GM19239 (cell line): ENCODE measurements around the gene TMEM254.
"Not testable (repeated sequence)": the region's sequence is repeated elsewhere in the genome, so short reads cannot be mapped to it uniquely, and the experiment has no call there.

Experiments used
- DNase-seq: peaks from one replicate; pipeline ENCODE4 v3.0.0; 2011; ENCODE audit warnings: low spot score; ENCODE audit not compliant: insufficient read length
- FAIRE-seq: peaks from 2 replicates; lab custom pipeline; 2011; peaks lifted over from hg19 to GRCh38; lab: Jason Lieb, UNC

TMEM254 gene

DNA sequence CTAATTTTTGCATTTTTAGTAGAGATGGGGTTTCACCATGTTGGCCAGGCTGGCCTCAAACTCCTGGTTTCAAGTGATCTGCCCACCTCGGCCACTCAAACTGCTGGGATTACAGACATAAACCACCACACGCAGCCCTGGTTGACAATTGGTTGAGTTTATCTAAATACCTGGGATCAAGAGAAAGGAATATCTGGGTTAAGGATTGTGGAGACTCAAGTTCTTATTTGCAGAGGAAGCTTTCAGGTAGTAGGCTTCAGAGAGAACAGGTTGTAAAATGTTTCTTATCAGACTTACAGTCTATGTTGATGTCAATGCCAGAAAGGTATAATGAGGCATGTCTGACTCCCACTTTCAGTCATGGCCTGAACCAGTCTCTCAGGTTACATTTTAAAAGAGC lies 5.9 kb upstream of the TMEM254 start:
- no peak for DNase-seq
- no peak for FAIRE-seq

DNA sequence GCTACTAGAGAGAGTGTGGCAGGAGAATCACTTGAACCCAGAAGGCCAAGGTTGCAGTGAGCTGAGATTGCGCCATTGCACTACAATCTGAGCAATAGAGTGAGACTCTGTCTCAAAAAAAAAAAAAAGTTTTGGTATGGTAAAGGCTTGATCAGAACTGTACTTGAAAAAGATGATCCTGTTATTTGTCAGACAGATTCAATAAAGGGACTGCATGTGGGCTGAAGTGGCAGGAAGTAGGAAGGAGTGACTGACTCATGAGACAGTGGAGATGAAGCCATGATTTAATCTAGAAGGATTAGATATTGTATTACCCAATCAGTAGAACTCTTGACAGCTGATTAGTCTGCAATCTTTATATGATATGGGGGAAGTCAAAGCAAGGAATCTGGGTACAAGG lies 2.7 kb upstream of the TMEM254 start:
- FAIRE-seq (no peak), DNase-seq (no peak)

DNA sequence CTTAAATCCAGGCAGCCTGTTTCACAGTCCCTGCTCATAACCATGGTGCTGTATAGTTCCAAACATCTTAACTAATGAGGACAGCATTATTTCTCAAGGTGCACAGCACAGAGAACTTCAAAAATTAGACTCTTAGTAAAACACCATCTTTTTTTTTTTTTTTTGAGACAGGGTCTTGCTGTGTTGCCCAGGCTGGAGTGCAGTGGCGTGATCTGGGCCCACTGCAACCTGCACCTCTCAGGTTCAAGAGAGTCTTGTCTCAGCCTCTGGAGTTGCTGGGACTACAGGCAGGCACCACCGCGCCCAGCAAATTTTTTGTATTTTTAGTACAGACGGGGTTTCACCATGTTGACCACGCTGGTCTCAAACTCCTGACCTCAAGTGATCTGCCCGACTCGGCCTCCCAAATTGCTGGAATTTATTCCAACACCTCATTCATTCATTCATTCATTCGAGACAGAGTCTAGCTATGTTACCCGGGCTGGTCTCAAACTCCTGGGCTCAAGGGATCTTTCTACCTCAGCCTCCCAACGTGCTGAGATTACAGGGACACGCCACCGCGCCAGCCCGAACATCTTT lies 507 bp upstream of the TMEM254 start:
- no peak for FAIRE-seq
- no peak for DNase-seq

DNA sequence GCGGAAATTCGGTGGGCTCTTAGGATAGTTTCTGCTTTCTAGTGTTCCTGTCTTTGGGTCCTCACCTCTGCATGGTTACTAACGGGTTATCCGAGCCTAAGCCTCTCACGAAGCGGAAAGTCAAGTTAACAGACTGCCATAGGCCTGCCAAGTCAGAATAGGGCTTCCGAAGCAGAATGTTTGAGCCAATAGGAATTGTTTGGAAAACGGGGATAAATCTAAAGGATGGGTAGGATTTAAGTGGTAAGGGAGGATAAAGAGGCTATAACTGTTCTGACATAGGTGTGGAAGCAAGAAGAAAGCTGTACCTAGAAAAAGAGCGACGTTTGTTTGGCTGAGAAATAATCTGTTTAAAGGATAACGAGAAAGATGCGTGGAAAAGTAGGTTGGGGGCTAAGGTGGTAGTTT lies 851 bp downstream of the TMEM254 start:
- DNase-seq (no peak), FAIRE-seq (peak; percentile 94)

DNA sequence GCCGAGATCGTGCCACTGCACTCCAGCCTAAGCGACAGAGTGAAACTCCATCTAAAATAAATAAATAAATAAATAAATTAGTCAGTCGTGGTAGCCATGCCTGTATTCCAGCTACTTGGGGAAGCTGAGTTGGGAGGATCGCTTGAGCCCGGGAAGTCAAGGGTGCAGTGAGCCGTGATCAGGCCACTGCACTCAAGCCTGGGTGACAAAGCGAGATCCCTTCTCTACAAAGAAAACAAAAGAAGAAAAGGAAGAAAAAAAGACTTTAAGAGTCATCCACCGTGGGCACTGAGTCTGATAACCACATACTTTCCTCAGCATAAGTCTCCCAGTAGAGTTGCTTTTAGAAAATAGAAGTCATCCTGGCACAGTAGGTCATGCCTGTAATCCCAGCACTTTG lies 2.6 kb downstream of the TMEM254 start:
- DNase-seq (no peak), FAIRE-seq (no peak)

DNA sequence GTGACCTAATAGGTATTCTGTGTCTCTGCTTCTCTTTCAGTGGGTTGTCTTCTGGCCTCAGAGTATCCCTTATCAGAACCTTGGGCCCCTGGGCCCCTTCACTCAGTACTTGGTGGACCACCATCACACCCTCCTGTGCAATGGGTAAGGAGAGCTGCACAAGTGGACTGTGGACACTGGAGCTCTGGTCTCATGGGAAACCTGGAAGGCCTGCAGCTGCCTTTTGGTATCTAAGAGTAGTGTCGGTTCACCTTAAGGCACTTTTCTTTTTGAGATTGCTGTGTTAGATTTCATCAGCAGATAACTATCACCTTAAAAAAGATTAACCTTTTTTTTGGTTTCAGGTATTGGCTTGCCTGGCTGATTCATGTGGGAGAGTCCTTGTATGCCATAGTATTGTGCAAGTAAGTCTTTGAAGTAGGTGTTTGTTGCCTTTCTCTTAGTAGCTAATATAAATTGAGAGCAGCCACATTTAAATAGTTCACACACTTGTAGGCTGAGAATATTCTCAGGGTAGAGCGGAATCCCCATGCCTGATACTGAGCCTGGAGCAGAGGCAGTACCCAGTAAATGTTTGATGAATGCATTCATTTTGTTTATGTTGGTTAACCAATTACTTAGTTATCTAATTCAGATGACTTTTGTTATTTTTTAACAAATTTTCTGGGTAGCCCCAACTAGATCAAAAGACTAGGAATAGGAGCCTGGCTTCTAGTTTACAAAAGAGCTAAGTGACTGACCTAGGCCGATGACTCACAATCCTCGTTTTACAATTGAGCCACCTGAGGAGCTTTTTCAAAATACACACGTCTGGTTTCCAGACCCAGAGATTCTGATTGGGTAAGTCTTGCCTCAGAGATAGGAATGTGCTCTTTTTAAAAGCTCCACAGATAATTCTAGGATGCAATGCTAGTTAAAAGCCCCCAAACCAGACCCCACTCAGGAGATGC lies 3.6 kb downstream of the TMEM254 start:
- no peak for FAIRE-seq
- no peak for DNase-seq

DNA sequence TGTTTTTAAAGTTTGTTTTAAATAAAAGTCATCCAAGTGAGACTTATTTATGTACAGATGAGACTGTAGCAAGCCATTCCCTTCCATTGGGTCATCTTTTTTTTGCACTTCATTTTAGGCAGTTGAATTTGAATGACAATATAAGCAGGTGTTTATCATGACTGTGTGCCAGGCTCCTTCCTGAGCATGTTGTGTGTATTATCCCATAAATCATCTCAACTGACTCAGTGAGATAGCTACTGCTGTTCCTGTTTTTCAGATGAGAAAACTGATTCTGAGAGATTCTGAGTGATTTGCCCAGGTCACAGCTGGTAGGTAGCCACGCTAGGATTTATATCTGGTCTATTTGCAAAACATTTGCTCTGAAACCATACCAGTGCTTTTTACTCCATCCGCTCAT lies 11.7 kb downstream of the TMEM254 start:
- FAIRE-seq (no peak), DNase-seq (no peak)

DNA sequence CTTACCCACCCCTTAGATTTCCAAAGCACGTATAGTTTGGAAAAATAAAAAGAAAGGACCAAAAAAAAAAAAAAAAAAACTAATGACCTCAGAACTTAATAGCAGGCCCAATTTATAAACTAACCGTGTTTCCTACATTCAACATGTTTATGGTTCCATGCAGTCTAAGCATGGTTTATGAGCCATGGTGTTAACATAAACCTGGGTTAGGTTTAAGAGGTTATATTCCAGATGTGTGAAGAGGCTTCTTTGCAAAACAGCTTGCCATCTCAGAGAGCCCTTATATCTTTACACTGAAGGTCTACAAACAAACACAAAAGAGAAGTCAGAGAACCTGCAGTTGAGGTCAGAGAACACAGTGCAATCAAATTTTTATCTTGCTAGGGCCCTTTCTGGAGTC lies 15.8 kb downstream of the TMEM254 start:
- no peak for FAIRE-seq
- DNase-seq, result no peak

DNA sequence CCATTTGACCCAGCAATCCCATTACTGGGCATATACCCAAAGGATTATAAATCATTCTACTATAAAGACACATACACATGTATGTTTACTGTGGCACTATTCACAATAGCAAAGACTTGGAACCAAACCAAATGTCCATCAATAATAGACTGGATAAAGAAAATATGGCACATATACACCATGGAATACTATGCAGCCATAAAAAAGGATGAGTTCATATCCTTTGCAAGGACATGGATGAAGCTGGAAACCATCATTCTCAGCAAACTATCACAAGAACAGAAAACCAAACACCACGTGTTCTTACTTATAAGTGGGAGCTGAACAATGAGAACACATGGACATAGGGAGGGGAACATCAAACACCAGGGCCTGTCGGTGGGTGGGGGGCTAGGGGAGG lies 19.8 kb downstream of the TMEM254 start:
- not testable (repeated sequence) for FAIRE-seq

DNA sequence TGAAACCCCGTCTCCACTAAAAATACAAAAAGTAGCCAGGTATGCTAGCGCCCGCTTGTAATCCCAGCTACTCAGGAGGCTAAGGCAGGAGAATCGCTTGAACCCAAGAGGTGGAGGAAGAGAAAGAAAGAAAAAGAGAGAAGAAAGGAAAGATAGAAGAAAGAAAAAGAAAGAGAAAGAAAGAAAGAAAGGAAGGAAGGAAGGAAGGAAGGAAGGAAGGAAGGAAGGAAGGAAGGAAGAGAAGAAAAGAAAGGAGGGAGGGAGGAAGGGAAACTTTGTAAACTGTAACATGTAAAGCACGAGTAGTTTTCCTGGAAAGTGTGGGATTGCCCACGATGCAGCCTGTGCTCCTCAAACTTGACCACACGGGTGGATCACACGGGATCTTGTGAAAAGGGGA lies 20.8 kb downstream of the TMEM254 start:
- DNase-seq, FAIRE-seq: not testable (repeated sequence)

More for the DNA sequence above, 19.8 kb downstream of the TMEM254 start:
- not testable (repeated sequence) for DNase-seq

DNA sequence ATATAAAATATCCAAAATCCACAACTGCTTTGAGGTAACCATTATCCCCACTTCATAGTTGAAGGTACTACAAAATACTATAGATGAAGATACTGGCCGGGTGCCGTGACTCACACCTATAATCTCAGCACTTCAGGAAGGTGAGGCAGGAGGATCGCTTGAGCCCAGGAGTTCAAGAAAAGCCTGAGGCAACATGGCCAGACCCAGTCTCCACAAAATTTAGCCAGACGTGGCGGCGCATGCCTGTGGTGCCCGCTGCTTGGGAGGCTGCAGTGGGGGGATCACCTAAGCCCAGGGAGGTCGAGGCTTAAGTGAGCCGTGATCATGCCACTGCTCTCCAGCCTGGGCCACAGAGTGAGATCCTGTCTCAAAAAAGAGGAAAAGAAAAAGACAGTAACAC lies 21.7 kb downstream of the TMEM254 start:
- DNase-seq, result no peak
- no peak for FAIRE-seq

DNA sequence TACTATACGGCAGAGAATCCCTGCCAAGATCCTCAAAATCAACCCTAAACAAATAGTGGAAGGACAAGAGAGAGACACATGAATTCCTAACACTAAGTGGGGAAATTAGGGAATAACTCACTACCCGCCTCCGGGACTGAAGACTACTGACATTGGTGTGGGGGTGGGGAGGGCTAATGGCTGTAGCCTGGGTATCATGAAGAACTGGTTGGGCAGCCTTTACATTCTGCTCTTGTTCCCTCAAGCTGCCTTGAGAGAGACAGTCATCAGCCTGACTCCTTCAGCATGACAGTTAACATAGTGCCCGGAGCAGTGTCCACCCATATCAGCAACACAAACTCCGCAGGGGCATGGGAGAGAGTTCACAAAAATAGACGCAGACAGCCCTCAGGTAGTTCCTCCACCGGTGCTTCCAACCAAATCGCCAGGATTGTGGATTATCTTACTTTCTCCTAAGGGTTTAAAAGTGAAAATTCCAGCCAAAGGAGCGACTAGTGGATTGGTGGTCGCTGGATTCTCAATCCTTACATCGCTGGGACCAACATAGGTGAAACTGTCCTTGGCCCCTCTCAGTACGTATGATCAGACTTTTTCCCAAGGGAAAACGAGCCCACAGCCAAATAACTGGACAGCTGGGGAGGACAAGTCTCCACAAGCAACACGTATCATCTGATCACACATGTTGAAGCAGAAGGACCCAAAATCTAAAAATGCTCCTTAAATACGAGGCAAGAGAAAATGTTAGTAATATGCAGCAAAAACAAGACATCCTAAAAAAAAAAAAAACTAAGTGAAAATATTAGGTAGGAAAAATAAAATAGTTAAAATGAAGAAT lies 22.6 kb downstream of the TMEM254 start:
- FAIRE-seq, result no peak
- DNase-seq, result no peak

DNA sequence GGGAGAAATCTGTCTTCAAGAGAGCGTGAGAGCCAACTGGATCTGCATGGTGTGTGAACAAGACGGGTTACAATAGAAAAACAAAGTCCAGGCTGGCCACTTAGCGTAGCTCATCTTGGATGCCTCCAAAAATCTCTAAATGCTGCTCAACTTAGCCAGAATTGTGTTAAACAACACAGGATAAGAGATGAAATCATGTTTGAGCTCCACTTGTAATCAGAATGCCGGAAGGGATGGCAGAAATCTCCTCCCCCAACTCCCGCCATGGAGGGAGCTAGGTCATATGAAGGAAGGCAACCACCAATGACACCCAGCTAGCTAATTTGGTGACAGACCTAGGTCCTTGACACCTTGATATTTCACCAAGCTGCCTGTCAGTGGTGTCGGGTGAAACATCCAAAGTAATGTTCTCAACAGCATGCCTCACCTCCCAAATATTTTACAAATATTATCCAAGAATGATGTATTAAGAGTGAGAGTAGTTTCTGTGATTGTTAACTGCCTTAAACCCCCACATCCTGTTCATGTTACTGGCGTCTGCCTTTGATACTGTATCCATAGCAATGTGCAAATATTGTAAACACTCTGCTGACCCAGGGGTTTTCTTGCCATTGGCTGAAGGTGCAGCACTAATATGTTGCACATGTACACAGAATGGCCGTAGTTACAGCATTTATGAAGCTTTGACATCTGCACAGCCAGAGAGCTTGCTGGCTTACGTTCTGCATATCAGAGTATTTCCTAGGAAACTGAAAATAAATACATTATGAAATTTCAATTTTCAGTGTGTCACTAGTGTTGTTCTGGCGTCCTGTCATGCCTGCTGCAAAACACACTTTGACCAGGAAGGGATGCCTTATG lies 25.8 kb downstream of the TMEM254 start:
- DNase-seq, result peak; percentile 7
- no peak for FAIRE-seq

DNA sequence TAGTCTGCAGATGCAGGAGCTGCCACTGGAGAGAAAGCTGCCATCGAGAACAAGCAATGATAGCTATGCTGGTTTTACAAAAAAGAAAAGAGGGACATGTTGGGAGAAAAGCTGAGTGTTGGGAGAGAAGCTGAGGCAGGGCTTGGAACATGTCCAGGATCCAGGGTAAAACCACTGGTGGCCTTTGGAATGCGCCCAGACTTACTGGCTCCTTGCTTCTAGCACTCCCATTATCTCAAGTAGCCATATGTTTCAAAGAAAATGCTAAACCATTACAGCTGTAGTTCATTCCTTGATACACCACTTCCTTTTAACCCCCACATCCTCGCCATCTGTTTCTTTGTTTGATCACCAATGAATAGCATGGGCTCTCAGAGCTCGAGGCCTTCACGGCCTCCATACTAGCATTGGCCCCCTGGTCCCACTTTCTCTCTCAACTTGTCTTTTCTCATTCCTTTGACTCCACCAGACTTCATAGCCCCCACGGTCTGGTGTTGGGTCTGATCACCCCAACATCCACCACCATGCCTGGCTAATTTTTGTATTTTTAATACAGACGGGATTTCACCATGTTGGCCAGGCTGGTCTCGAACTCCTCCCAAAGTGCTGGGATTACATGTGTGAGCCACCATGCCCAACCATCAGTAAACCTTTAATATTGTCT lies 30.2 kb downstream of the TMEM254 start:
- no peak for FAIRE-seq
- no peak for DNase-seq

DNA sequence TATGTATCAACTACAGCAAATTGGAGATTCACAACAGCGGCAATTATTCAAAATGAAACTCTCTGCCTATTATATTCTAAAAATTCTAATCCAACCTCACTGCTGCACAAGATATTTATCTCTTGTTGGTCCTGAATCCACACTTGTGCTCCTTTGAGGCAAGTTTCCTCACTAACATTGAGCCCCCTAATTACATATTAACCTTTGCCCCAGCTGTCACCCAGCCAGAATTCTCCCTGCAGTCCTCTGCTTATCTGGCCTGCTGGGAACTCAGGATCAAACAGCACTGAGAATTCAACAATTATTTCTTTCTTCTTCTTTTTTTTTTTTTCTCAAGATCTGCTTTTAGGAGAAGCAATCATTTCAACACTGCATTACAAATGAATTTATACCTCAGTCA lies 32.5 kb downstream of the TMEM254 start:
- FAIRE-seq (no peak), DNase-seq (no peak)

DNA sequence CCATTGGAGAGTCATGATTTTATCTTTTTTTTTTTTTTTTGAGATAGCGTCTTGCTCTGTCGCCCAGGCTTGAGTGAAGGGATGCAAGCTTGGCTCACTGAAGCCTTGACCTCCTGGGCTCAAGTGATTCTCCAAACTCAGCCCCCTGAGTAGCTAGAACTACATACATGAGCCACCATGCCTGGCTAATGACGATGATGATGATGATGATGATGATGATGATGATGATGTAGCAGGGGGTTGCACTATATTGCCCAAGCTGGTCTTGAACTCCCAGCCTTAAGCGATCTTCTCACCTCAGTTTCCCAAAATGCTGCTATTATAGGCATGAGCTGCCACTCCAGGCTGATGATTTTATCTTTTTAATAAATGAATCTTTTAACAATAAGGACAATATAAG lies 40.2 kb downstream of the TMEM254 start:
- no peak for DNase-seq
- FAIRE-seq, result no peak

DNA sequence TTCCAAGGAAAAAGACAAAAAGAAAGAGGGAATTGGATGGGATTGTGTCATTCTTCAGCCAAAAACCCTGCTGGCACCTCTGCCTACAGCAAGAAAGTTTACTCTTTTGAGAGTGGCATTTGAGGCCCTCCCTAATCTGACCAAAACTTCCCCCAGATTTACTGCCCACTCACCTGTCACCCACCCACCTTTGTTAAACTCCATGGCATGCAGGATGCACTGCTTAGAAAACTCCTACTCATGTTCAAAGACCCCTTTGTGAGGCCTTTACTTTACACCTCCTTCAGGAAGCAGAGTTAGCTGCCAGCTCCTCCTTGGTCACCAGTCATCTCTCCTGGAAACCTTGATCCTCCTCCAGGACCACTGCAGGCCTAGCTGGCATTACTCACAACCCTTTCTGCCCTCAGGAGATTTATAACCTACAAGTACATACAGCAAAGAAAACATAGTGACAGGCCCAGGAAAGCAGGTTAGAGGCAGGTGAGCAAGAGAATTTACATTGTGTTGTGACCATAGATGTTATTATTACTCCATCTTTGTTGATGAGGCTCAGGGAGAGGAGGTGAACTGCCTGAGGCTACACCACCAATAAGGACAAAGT lies 43.7 kb downstream of the TMEM254 start:
- DNase-seq (no peak), FAIRE-seq (no peak)

DNA sequence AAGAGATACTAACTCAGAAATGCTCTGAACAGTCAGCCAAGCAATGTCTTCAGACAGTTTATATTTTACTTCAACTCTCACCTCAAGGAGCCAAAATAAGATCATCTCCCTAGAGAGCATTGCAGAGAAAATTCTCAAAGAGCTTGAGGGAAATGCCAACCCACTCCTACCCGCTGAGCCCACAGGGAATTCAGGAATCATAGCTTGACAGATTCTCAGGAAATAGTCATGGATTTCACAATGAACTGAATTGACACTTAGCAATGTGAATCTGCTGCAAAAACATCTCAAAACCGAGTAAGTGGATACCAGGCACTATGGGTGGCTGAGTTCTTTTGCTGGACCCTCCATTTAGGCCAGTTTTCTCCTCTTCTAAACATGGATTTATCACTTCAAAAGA lies 44.3 kb downstream of the TMEM254 start:
- FAIRE-seq (no peak), DNase-seq (no peak)

DNA sequence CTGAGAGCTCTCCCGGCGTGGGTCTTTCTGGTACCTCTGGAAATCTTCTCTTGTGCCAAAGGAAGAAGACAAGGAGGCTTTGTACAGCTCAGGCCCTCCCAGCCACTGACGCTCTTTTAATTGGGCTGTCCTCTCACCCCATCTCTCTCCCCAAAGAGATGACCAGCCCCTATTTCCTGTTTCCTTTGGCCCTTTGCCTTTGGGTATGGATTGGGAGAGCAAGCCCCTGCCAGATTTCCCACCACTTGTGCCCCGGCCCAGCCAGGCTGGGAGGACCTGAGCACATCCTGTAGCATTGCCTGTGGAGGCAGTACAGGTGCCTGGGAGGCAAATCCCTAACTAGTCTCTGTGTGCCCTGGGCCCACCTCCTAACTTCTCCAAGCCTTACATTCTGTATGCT lies 48.4 kb downstream of the TMEM254 start:
- no peak for FAIRE-seq
- DNase-seq, result no peak
